Mesothelial cell of epicardium (in vitro differentiated cells): ENCODE measurements around the gene FADS1. TPM values are rescaled to one million over a fixed set of nuclear protein-coding genes. Genes with fewer than 3 reads are reported as not detected.

Source experiments
- DNase-seq, 2 experiments: peaks; one replicate each; pipeline ENCODE4 v3.0.0; 2021; ENCODE audit warnings: low spot score in 2 of 2; ENCODE audit not compliant: unreplicated experiment in 2 of 2
- H3K27ac Mint-ChIP-seq: 2 replicates; pipeline ENCODE4 v1.8.0; 2021; ENCODE audit warnings: mixed read lengths
- H3K27me3 Mint-ChIP-seq: 2 replicates; pipeline ENCODE4 v1.8.0; 2021; ENCODE audit warnings: low read depth, mixed read lengths
- H3K36me3 Mint-ChIP-seq: 2 replicates; pipeline ENCODE4 v1.8.0; 2021; ENCODE audit warnings: mixed read lengths
- H3K4me1 Mint-ChIP-seq: 2 replicates; pipeline ENCODE4 v1.8.0; 2021; ENCODE audit warnings: mixed read lengths
- H3K4me3 Mint-ChIP-seq: 2 replicates; pipeline ENCODE4 v1.8.0; 2021; ENCODE audit warnings: mild to moderate bottlenecking, moderate library complexity, mixed read lengths
- H3K9me3 Mint-ChIP-seq: 2 replicates; pipeline ENCODE4 v1.8.0; 2021; ENCODE audit warnings: mixed read lengths
- total RNA-seq: library from RNA; stranded (reverse); gene quantifications from 3 replicates; pipeline ENCODE4 v1.2.1, GENCODE V29; 2021
- TF ChIP-seq, protein P1 (sequence below): fragments of 200-600 bp; sonication (generic); IDR thresholded peaks from one replicate; pipeline ENCODE4 v1.5.0; 2021; ENCODE audit warnings: antibody characterized with exemption; ENCODE audit not compliant: unreplicated experiment

Gene FADS1
- total RNA-seq, 1 donor from 2014 or later: 115 TPM

- Mint-ChIP-seq H3K4me3 (no peak overlapping the region), H3K27ac (peak overlapping the region; percentile 99), H3K4me1 (peaks cover 77% of the 10 kb centered on the region), H3K27me3 (no peaks in the 10 kb centered on the region), H3K36me3 (no peaks in the 10 kb centered on the region), H3K9me3 (no peaks in the 10 kb centered on the region)
- no peak for DNase-seq
- TF ChIP-seq, protein P1, sequence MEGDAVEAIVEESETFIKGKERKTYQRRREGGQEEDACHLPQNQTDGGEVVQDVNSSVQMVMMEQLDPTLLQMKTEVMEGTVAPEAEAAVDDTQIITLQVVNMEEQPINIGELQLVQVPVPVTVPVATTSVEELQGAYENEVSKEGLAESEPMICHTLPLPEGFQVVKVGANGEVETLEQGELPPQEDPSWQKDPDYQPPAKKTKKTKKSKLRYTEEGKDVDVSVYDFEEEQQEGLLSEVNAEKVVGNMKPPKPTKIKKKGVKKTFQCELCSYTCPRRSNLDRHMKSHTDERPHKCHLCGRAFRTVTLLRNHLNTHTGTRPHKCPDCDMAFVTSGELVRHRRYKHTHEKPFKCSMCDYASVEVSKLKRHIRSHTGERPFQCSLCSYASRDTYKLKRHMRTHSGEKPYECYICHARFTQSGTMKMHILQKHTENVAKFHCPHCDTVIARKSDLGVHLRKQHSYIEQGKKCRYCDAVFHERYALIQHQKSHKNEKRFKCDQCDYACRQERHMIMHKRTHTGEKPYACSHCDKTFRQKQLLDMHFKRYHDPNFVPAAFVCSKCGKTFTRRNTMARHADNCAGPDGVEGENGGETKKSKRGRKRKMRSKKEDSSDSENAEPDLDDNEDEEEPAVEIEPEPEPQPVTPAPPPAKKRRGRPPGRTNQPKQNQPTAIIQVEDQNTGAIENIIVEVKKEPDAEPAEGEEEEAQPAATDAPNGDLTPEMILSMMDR: no peak
Observed at GRCh38 chr11:61760946-61761345, 55.9 kb downstream of the FADS1 start.

GRCh38 chr11:61757213-61757862 lies 59.5 kb downstream of the FADS1 start:
- Mint-ChIP-seq H3K4me3 (peak overlapping the region; percentile 16), H3K27ac (peak overlapping the region; percentile 98)

DNA sequence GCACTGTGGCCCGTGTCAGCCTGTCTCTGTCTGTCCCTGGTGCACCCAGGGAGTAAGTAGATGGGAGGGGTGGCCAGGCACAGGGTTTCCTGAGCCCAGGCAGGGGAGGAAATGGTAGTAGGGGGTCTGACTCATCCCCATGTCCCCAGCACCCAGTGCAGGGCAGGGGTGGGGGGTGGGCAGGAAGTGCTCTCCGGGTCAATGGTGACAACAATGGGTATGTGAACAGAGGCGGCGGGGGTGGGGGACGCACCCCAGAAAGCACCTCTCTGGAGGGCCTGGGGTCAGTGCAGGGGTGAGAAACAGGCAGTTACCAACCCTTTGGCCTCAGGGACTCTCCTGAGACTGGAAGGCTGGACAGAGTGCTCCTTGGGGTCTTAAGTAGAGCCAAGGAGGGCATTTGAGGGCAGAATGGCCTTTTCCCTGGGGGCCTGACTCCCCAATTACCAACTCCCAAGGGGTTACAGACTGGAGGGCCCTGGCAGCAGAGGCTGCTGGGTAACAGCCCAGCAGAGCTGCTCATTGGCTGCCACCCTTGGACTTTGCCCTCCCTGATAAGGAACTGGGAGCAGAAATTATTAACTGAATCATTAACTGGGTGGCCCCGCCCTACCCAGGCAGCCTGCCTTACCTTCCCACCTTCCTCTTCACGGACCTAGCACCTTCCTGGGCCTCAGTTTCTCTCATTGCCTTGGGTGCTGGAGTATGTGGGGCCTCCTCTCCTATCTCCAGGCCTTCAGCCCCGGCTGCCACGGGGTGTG lies 60.2 kb downstream of the FADS1 start:
- Mint-ChIP-seq H3K4me1 (peaks cover 71% of the 10 kb centered on the region), H3K36me3 (no peaks in the 10 kb centered on the region), H3K9me3 (no peaks in the 10 kb centered on the region), H3K27ac (peak overlapping the region; percentile 98), H3K27me3 (no peaks in the 10 kb centered on the region), H3K4me3 (peak overlapping the region; percentile 84)
- no peak for DNase-seq
- TF ChIP-seq, protein P1: no peak

More at GRCh38 chr11:61757213-61757862, 59.5 kb downstream of the FADS1 start:
- TF ChIP-seq, protein P1: no peak
- no peak for DNase-seq
- Mint-ChIP-seq H3K9me3 (no peaks in the 10 kb centered on the region), H3K27me3 (no peaks in the 10 kb centered on the region), H3K4me1 (peaks cover 78% of the 10 kb centered on the region), H3K36me3 (no peaks in the 10 kb centered on the region)

- Mint-ChIP-seq H3K27ac (peak overlapping the region; percentile 98), H3K9me3 (no peaks in the 10 kb centered on the region), H3K36me3 (no peaks in the 10 kb centered on the region), H3K27me3 (no peaks in the 10 kb centered on the region), H3K4me3 (peak overlapping the region; percentile 84), H3K4me1 (peaks cover 72% of the 10 kb centered on the region)
- DNase-seq: no peak
- TF ChIP-seq, protein P1: no peak
Observed at GRCh38 chr11:61756147-61756451, 60.7 kb downstream of the FADS1 start.

- H3K4me1 Mint-ChIP-seq: peaks cover 70% of the 10 kb centered on the region
- no peaks in the 10 kb centered on the region for H3K9me3 Mint-ChIP-seq
- peak overlapping the region; percentile 98 for H3K27ac Mint-ChIP-seq
- no peaks in the 10 kb centered on the region for H3K27me3 Mint-ChIP-seq
- TF ChIP-seq, protein P1: no peak
- H3K36me3 Mint-ChIP-seq: no peaks in the 10 kb centered on the region
- peak; percentile 61 to 78 for DNase-seq
- H3K4me3 Mint-ChIP-seq: peak overlapping the region; percentile 84
Observed at GRCh38 chr11:61754534-61755482, 62.0 kb downstream of the FADS1 start.
